IPS-18a (cell line): ENCODE measurements around the gene ORM2.
"Not testable (repeated sequence)": the region's sequence is repeated elsewhere in the genome, so short reads cannot be mapped to it uniquely, and the experiment has no call there.

Experiments used
- H3K27ac ChIP-seq: one replicate; pipeline ENCODE4 v1.5.1; 2013; ENCODE audit warnings: low read length
- H3K27me3 ChIP-seq: one replicate; pipeline ENCODE4 v1.6.1; 2013; ENCODE audit warnings: mild to moderate bottlenecking, low read length; ENCODE audit not compliant: control insufficient read depth, insufficient read depth
- H3K36me3 ChIP-seq: one replicate; pipeline ENCODE4 v1.6.1; 2013; ENCODE audit warnings: low read depth, low read length; ENCODE audit not compliant: control insufficient read depth
- H3K4me1 ChIP-seq: one replicate; pipeline ENCODE4 v1.6.1; 2013; ENCODE audit warnings: low read depth, low read length; ENCODE audit not compliant: control insufficient read depth
- H3K4me3 ChIP-seq: one replicate; pipeline ENCODE4 v1.5.1; 2013; ENCODE audit warnings: low read length
- H3K9ac ChIP-seq: one replicate; pipeline ENCODE4 v1.6.1; 2013; ENCODE audit warnings: mild to moderate bottlenecking, low read length, moderate library complexity
- H3K9me3 ChIP-seq: one replicate; pipeline ENCODE4 v1.6.1; 2013; ENCODE audit warnings: low read depth, low read length; ENCODE audit not compliant: control insufficient read depth

The ORM2 gene

GRCh38 chr9:114328937-114329624 lies 588 bp upstream of the ORM2 start:
- not testable (repeated sequence) for H3K36me3 ChIP-seq, H3K9me3 ChIP-seq, H3K27ac ChIP-seq, H3K4me3 ChIP-seq, H3K9ac ChIP-seq, H3K4me1 ChIP-seq, H3K27me3 ChIP-seq

- Histone ChIP-seq H3K9ac (no peak overlapping the region), H3K9me3 (no peaks in the 10 kb centered on the region), H3K36me3 (no peaks in the 10 kb centered on the region), H3K4me1 (no peaks in the 10 kb centered on the region), H3K27ac (no peak overlapping the region), H3K27me3 (no peaks in the 10 kb centered on the region), H3K4me3 (no peak overlapping the region)
These were observed 967 bp downstream of the ORM2 start for GRCh38 chr9:114330636-114331035.

DNA sequence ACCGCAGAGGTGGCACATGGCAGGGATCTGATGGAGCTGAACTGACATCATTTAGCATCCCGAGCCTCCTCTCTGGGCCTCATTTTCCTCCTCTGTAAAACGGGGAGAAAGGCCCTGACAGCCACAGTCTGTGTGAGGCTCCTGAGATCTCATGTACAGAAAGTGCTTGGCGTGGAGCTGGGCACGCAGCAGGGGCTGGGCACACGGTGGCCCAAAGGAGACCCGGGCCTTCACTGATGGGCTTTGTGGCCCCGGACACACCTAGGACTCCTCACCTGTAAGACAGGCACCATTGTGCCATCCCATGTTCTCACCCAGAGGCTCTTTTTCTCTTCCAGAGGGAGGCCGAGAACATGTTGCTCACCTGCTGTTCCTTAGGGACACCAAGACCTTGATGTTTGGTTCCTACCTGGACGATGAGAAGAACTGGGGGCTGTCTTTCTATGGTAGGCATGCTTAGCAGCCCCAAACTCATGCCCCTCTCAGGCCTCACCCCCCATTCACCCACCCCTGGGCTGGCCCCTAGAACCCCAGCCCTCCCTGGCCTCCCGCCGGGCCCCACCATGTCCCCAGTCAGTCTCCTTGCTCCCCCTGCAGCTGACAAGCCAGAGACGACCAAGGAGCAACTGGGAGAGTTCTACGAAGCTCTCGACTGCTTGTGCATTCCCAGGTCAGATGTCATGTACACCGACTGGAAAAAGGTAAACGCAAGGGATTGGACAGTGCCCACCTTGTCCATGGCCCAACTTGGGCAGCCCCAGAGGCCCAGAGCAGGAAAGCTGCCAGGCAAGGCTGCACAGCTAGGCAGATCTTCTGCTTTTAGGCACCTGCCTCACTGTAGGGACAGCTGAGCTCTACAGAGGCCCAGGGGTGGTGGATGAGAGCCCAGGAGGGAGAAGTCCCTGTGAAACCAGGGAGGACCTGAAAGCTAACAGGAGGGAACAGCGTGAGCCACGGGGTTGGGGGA lies 1.8 kb downstream of the ORM2 start:
- not testable (repeated sequence) for H3K27me3 ChIP-seq, H3K27ac ChIP-seq, H3K36me3 ChIP-seq, H3K4me3 ChIP-seq, H3K9me3 ChIP-seq, H3K4me1 ChIP-seq, H3K9ac ChIP-seq

DNA sequence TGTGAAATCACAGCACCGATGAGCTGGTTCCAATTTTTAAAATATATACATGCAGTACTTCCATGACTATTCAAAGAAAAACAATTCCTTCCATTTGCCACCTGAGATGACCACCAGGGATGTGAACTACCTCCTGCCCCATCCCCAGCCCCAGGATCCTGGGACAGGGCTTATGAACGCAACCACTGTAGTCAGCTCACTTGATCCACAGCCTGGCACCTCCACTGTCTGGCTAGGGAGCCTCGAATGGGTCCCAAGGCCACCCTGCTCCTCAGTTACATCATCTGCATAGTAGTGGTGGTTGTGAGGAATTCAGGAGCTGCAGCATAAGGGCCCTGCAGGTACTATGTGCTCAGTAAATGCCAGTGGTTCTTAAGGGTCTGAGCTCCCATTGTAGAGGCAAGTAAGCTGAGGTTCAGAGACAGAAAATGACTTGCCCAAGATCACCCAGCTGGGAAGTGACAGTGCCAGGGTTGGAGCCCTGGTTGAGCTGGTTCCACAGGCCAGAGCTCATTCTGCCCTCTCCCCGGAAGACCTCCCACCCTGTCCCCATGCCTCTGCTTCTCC lies 2.9 kb downstream of the ORM2 start:
- H3K36me3 ChIP-seq, H3K9ac ChIP-seq, H3K4me1 ChIP-seq, H3K27ac ChIP-seq, H3K27me3 ChIP-seq, H3K9me3 ChIP-seq, H3K4me3 ChIP-seq: not testable (repeated sequence)

- not testable (repeated sequence) for H3K27me3 ChIP-seq, H3K9ac ChIP-seq, H3K4me1 ChIP-seq, H3K4me3 ChIP-seq, H3K9me3 ChIP-seq, H3K27ac ChIP-seq
- peaks cover 10% of the 10 kb centered on the region for H3K36me3 ChIP-seq
These were observed 4.0 kb downstream of the ORM2 start for GRCh38 chr9:114333718-114334117.

DNA sequence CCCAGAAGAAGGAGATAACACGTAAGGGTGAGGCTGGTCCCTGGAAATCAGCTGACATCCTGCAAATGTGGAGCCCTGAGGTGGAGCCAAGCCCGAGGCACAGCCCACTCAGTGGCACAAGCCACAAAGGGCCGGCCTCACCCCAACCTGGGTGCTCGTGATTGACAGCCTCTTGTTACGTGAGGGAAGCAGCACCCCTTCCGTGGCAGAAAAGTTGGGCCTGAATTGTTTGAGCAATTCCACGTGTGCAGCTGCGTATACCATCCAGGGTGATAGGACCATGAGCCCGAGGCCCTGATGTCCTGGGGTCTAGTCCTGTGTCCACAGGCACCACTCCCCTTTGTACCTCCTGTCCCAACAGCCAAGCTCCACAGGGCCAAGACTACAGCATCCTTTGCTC lies 4.8 kb downstream of the ORM2 start:
- Histone ChIP-seq H3K4me3 (no peak overlapping the region), H3K9ac (no peak overlapping the region), H3K27me3 (no peaks in the 10 kb centered on the region), H3K9me3 (no peaks in the 10 kb centered on the region), H3K36me3 (peaks cover 13% of the 10 kb centered on the region), H3K4me1 (no peaks in the 10 kb centered on the region), H3K27ac (no peak overlapping the region)

- Histone ChIP-seq H3K9me3 (no peaks in the 10 kb centered on the region), H3K27me3 (no peaks in the 10 kb centered on the region), H3K9ac (no peak overlapping the region), H3K36me3 (peaks cover 14% of the 10 kb centered on the region), H3K27ac (no peak overlapping the region), H3K4me1 (no peaks in the 10 kb centered on the region), H3K4me3 (no peak overlapping the region)
These were observed 6.1 kb downstream of the ORM2 start for GRCh38 chr9:114335745-114336144.

- Histone ChIP-seq H3K27ac (no peak overlapping the region), H3K36me3 (peaks cover 18% of the 10 kb centered on the region), H3K9me3 (no peaks in the 10 kb centered on the region), H3K4me3 (no peak overlapping the region), H3K9ac (no peak overlapping the region), H3K27me3 (no peaks in the 10 kb centered on the region), H3K4me1 (no peaks in the 10 kb centered on the region)
These were observed 6.5 kb downstream of the ORM2 start for GRCh38 chr9:114336157-114336556.

GRCh38 chr9:114336699-114337395 lies 7.2 kb downstream of the ORM2 start:
- no peaks in the 10 kb centered on the region for H3K9me3 ChIP-seq
- H3K27me3 ChIP-seq = no peaks in the 10 kb centered on the region
- H3K27ac ChIP-seq = no peak overlapping the region
- H3K36me3 ChIP-seq = peaks cover 20% of the 10 kb centered on the region
- H3K4me3 ChIP-seq = no peak overlapping the region
- no peaks in the 10 kb centered on the region for H3K4me1 ChIP-seq
- no peak overlapping the region for H3K9ac ChIP-seq

DNA sequence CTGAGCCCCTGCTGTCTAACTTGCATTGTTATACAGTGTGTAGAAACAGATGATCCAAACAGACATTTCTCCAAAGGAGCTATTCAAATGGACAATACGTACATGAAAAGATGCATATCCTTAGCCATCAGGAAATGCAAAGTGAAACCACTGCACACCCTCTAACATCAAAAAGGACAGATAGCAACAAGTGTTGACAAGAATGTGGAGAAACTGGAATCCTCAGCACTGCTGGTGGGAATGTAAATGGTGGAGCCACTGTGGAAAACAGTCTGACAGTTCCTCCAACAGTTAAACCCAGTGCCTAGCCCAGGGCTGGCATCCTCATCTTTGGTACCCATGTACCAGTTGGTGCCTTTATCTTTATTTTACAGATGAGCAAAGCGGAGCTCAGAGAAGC lies 8.5 kb downstream of the ORM2 start:
- Histone ChIP-seq H3K27me3 (no peaks in the 10 kb centered on the region), H3K9ac (no peak overlapping the region), H3K36me3 (peaks cover 25% of the 10 kb centered on the region), H3K4me1 (no peaks in the 10 kb centered on the region), H3K4me3 (no peak overlapping the region), H3K27ac (no peak overlapping the region), H3K9me3 (no peaks in the 10 kb centered on the region)

- H3K9ac ChIP-seq = no peak overlapping the region
- peaks cover 34% of the 10 kb centered on the region for H3K36me3 ChIP-seq
- H3K27me3 ChIP-seq = no peaks in the 10 kb centered on the region
- H3K4me1 ChIP-seq = no peaks in the 10 kb centered on the region
- no peak overlapping the region for H3K27ac ChIP-seq
- H3K9me3 ChIP-seq = no peaks in the 10 kb centered on the region
- no peak overlapping the region for H3K4me3 ChIP-seq
These were observed 9.7 kb downstream of the ORM2 start for GRCh38 chr9:114339130-114339908.
